Measurements from ENCODE around the gene SMOC2.

- TF ChIP-seq RFX5 (IDR thresholded peaks at IDR 0.05; ENCODE audit: low read depth, low read length) (no peak), CTCF (conservative IDR thresholded peaks at IDR 0.05; ENCODE audit: low read depth, low read length) (no peak), MXI1 (IDR thresholded peaks at IDR 0.05; ENCODE audit: borderline replicate concordance, low read depth, low read length) (no peak), RCOR1 (IDR thresholded peaks at IDR 0.05; ENCODE audit: insufficient replicate concordance, low read length) (no peak), NFE2L2 (IDR thresholded peaks at IDR 0.05; ENCODE audit: low read depth, low read length) (no peak)
These were observed 229.5 kb downstream of the SMOC2 start for GRCh38 chr6:168670401-168670985.

Measured in IMR-90 (cell line).